HL-60/S4 treated with retinoic acid at 250 ng/mL for 4 days and 3 days (cell line): ENCODE results near the gene PIGK.

Experiments used
- in situ Hi-C: fragments of 300-500 bp; cut with MboI; formaldehyde crosslinking; loops from 2 replicates; pipeline ENCODE4 v1.7.0; 2022; ENCODE audit warnings: low sequenced_read_pairs

Gene PIGK

DNA sequence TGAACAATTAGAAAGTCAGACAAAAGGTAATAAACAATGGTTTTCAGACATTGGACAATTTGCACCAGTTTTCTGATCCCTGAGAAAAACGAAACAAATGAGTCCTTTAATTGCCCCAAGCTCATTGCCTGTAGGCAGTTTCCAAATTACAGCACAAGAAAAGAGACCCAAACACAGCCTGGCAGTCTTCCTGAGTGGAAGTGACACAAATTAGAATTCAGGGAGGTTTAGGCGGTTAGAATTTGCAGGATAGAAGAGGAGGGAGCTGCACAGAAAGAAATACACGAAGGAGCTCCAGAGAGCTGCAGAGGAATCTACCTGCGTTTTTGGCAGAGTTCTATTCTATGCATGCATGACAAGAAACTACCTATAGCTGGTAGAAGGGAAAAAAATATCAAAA lies 115.7 kb downstream of the PIGK start:
- in situ Hi-C loops = no loop called here

DNA sequence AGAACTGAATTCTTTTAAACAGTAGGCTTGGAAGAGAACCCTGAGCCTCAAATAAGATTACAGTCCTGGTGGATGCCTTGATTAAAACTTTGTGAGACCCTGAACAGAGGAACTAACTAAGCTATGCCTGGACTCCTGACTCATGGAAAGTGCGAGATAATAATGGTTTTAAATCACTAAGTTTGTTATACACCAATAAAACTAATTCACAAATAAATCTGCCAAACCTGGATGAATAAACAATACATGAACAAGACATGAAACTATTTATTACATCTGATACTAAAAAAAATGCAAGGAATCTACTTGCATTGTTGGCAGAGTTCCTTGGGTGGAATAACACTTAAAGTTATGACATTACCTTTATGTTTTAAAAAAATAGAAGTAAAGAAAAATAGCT lies 118.4 kb downstream of the PIGK start:
- in situ Hi-C loops = no loop called here

DNA sequence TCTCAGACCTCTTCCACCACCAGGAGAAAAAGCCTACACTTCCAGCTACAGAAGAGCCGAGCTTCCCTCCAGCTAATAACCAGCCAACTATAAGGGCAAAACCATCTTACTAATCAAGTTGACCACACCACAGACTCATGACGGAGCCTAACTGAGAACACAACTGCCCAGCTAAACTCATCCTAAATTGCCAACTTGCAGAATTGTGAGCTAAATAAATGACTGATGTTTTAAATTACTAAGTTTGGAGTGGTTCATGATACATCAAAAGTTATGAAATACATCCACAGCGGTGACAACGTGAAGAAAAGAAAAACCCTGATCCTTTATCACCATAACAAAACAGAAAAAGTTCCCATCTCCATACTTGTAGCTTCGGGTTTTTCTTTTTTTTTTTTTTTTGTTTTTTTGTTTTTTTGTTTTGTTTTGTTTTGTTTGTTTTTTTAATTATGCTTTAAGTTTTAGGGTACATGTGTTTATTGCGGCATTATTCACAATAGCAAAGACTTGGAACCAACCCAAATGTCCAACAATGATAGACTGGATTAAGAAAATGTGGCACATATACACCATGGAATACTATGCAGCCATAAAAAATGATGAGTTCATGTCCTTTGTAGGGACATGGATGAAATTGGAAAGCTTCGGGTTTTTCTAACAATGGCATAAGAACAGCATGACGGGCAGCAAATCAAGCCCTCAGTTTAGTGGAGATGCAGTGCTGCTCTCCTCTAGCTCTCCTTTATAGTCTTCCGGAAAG lies 122.6 kb downstream of the PIGK start:
- in situ Hi-C loops = no loop called here

DNA sequence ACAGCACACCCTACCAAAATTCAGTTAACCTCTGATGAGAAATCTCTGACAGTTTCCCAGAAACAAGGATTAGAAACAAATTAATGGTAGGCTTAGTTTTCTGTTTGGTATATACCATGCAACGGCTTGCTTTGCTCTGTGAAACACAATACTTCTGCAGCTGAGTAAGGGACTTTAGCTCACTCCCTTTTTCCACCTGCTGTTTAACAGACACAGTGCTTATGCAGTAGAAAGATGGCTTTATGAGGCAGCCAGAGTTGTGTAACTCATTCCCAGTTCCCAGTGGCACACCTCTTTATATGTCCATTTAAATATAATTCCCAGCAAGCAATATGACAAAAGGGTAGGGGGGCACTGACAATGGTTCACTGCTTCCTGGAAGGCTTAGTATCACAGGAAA lies 124.0 kb downstream of the PIGK start:
- in situ Hi-C loops = no loop called here

DNA sequence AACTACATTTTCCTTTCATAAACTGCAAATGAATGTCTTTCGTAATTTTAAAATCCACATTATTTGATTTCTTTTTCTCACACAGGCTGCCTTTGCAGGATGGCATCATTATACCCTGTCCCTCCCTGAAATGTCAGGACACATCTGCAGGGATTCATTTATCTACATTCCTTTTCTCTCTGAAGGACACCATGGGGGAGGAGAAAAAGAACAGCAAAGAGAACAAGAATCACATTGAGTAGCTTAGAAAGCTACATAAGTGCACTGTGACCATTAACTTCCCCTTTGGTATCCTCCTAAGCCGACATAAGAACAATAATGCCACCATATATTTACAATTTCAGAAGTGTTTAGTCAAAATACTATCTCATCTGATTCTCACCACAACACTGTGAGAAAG lies 129.5 kb downstream of the PIGK start:
- in situ Hi-C loops = no loop called here

DNA sequence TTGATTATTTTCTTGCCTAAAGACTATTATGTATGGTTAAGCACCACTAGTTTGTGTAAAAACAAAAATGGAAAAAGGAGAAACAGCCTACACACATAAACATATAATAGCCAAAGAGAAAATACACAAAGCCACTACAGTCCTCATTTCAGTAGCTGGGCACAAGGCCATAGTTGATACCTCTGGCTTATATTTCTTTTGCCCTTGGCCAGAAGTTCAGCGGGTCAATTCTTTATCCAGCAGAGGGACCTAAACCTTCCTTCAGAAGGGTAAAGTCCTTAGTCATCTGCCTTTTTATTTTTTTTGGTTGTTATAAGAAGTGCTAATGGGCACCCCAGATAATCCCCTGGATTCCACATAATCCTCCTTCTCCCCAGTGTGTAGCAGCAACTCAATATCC lies 134.1 kb downstream of the PIGK start:
- in situ Hi-C loops = no loop called here

DNA sequence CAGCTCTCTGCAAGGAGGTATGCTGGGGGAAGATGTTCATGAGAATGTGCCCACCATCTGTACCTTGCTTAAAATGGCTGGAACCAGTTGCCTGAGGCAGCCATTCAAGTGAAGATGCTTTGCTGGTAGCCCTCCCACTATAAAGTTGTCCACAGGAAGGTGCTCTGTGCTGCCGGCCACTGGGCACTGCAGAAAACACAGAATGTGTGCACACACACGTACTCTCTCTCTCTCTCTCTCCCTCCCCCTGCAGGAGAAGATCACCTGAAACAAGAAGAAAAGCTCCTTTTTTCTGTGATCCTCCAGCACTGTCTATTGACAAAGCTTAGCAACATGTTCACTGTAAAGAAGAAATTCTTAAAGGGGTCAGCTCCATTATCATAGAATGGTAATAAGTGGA lies 134.8 kb downstream of the PIGK start:
- in situ Hi-C loops = no loop called here

DNA sequence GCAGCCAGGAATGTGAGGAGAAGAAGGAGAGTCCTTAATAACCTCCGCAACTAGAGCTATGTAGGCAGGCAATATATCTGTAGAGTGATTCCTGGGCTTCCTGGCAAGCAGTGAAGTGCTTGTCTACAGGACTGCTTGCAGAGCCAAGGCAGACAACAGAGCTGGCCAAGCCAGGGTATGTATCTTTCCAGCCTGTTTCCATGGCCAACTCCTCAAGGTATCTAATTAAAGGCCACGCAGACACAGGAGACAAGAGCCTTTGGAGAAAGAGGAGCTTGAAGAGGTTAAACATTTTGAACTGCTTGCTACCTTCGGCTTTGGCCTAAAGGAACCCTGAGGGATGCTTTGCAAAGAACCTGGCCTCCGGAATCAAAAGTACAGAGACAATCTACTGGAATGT lies 137.4 kb downstream of the PIGK start:
- in situ Hi-C loops = no loop called here

DNA sequence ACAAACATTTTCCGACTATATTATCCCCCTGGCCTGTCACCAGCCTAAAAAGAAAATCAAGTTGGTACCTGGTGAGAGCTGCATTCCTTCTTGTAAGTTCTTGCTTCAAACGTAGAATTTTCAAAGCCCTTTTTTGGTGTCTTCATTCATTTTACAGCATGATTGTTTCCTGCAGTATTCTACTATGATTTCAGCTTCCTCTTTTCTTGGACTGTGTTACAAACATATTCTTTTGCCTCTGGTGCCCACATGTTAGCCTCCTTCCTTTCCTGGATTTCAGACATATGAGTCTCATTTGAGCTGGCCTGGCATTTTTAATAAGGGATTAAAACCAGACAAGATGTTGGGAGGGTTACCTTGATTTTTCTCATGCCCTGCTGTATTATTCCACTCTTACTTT lies 142.5 kb downstream of the PIGK start:
- in situ Hi-C loops = no loop called here

DNA sequence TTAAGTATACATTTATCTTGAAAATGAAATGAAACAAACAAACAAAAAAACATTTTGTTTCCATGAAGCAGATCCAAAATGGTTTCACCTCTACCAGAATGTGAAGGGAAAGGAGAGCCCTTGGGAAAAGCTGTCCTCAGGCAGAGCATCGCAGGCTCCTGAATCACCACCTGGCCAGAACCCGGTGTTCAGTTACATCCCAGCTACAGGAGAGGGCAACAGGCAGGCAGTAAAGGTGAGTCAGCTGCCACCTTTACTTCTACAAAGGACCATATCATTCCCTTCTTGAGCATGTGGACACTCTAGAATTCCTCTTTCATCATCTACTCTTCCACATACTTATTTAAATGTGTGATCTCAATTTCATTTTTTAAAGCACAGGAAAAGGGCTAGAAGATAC lies 151.2 kb downstream of the PIGK start:
- in situ Hi-C loops = no loop called here

DNA sequence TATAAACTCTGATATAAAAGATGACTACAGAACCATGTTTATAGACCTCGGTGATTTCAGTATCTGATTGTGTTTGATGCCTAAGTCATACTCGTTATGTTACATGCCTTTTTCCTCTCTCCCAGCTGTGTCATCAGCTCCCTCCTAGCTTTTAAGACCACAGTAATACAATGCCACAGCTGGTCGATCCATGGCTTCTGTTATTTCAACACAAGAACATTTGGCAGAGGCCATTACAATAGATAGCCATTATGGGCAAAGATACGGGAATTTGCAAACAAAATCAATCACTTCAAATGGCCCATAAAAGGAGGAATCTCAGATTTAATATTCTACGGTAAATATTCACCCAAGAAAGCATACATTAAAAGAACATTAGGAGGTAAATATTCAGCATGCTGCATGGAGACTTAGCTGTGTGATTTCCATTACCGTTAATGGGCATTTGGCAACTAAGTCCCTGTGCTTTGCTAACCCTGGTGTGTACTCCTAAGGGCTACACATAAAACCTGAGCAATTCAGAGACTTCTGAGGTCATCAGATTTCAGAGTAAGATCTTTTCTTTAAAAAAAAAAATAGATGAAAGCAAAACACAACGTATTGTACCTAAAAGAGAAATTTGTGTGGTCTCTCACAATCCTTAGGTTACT lies 153.4 kb downstream of the PIGK start:
- in situ Hi-C loops = no loop called here

DNA sequence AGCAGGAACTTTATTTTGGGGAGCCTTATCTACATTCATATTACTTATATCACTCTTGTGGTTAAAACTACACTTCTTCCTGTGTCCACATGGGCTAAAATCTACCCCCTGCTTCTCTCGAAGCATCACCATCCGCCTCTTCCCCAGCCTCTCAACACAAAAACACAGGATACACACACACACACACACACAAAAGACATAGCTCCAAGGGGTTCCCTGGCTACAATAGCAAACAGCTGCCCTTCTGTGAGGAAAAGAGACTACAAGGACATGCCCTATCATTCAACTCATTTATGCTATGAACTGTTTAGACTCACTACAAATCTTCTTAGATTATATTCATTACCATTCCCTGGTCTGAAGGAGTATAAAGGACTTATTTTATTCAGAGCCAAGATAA lies 155.0 kb downstream of the PIGK start:
- in situ Hi-C loops = no loop called here

DNA sequence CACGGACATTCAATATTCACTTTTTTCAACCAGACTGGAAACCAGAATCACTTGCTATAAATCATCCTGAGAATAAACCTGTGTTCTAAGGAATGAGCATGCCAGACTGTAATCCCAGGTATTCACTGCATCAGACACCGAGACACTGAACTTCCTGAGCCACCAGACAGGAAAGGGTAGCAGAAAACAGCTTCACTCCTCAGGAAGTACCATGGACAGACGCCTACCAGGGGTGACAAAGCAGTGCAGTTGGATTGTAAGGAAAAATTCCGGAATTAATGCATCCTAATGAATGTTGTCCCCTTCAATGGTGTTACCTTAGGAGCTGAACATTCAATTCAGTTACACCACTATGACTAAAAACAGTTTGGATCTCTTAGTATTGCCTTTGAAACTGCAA lies 156.1 kb downstream of the PIGK start:
- in situ Hi-C loops = no loop called here

DNA sequence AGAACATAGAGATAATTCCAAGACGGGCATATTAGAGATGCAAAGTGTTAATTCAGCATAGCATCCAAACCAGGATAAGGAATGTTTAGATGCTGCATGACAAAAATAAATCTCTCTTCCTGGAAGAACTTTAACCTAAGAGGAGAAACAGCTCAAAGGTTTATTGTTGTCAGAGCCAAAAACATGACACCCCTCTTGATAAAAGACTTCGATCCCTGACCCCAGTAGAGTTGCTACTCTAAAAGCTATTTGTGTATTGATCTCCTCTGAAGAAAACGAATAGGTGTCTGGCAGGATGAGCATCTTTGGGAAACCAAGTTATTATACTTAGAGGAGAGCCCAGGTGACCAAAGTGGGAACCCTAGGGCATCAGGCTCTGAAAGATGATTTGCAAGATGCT lies 158.1 kb downstream of the PIGK start:
- in situ Hi-C loops = no loop called here

DNA sequence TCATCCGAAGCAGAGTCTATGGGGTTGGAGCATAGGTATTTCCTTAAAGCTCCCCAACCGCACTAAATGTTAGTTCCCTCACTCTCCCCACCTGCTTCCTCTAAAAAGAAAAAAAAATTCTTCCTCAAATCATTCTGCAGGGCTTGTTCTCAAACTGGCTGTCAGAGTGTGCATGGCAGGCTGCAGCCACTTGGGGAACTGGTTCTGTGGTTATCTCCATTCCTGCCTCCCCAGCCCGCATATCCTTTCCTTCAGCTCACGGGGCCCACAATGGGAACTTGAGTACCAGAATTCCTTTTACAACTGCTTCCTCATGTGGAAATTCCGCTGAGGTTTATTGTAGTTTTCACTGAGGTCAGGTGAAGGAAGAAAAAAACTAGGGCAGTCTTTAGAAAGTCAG lies 159.2 kb downstream of the PIGK start:
- in situ Hi-C loops = no loop called here

DNA sequence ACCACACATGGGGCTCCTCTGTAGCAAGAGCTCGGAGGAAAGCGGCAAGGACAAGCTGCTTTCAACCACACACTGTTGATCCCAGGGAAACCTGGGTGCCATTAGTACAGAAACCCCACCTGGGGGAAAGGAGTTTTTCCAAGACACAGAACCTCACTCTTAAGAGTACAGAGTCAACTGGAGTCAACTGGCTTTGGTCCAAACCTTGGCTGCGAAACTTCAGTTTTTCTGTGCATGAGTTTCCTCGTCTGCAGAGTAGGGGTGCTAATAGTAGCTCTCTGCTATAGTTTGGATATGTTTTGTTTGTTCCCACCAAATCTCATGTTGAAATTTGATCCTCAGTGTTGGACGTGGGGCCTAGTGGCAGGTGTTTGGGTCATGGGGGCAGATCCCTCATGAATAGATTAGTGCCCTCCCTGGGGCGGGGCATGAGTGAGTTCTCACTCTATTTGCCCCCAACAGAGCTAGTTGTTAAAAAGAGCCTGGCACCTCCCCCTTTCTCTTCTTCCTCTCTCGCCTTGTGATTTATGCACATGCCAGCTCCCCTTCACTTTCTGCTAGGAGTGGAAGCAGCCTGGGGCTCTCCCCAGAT lies 161.1 kb downstream of the PIGK start:
- in situ Hi-C loops = no loop called here

DNA sequence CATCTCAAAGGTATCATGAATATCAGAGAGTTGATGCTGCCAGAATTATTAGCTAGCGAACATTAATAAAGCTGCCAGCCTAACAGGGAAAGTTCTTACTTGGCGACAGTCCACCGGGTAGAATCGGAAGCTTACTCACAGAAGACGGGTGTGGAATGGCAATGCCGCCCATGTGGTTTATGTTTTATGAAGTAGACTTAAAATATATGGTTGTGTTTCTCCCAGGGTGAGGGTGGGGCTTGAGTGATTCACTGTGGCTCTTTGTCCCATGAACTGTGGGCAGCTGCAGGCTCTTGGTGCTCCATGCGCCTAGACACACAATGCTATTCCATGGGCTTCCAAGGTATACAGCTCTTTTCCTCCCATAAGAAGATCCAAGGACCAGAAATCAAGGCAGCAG lies 162.7 kb downstream of the PIGK start:
- in situ Hi-C loops = no loop called here

DNA sequence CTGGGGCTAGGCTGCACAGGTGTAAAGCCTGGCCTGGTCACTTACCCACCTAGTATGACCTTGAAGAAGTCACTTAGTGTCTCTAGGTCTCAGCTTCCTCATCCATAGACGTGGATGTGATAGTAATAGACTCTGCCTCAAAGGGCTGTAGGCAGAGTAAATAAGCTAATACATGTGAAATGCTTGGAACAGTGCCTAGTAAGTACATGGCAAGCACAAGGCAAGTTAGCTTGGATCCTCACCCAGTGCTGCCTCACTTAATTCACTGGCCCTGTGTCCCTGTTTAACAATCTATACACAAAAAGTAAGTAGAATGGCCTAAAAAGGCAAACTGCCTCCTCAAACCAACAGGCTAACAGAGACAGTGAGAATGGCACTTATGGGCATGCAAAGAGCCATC lies 167.8 kb downstream of the PIGK start:
- in situ Hi-C loops = no loop called here

DNA sequence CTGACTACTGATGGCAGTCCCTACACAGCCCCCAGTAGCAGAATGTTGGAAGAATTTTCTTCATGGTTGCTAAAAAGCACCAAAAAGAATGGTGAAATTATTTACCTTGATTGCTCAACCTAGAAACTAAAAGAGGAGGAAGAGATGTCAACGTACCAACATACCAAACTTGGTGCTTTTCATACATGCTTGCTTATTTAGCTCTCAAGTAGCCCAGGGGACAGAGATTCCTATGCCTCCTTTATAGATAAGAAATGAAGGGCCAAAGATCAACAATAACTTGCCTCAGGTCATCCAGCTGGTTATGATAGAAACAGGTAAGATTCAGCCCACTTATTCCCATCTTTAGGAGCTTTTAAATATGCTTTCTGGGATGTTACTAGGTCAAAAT lies 170.6 kb downstream of the PIGK start:
- in situ Hi-C loops = no loop called here

DNA sequence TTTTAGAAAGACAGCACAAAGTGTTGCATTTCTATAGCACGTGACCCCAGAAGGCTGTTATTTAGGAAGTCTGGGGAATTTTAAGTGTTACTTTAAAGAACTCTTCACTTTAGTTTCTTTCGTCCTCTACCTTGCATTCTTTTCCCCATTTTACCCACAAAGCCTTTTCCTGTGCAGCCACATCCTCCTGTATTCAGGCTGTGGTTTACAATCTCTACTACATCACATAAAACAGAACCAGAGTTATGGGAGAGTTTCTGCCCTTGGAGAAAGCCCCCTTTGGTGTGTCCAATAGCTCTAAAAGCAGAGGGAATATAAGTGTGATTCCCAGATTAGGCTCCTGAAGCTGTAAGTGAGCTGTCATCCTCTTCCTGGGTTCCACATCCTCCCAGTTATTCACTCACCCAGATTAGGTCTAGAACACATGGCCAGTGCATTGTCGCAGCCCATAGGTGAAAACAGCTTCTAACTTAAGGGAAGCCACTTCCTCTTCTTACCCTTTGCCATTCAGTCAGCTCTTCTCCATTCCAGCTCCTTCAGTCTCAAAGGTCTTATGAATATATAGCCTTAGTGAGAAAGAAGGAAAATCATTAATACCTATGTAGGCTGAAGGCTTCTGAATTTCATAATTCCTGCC lies 171.1 kb downstream of the PIGK start:
- in situ Hi-C loops = no loop called here

DNA sequence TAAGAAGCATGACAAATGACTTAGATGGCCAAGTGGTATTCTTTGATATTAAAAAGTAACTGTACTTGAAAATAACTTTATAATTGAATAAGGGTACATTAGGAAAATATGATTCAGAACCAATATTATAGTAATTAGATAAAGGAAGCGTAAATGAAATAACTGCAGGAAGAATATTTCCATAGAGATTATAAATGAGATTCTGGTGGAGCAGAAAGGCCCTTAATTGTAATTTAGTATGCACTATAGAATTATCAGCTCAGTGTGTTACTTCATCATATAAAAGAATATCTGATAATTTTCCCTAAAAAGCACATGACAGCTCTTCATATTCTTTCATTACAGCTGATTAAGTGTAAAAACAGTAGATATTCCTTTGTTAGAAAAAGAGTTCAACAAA lies 171.7 kb downstream of the PIGK start:
- in situ Hi-C loops = no loop called here
